Measurements from ENCODE around the gene PLA2G1B. TPM values are rescaled to one million over a fixed set of nuclear protein-coding genes. Genes with fewer than 3 reads are reported as not detected.

PLA2G1B gene
- total RNA-seq: 10 to 100 TPM in 1 of 2 donors, 1 to 10 TPM in 1; 4.7 to 76.9 TPM
- 1 to 10 TPM; 1.1 to 2.4 (median 1.7) TPM for polyA plus RNA-seq (ENCODE audit: insufficient read length in 6 of 6)
- long read RNA-seq, donor 1, partial matches to known transcripts: 0 of 3 reads
- long read RNA-seq, donor 1, other reads (novel, unspliced or antisense): 0 of 3 reads
- long read RNA-seq, donor 2, partial matches to known transcripts: 0 of 1 reads
- long read RNA-seq, donor 2, other reads (novel, unspliced or antisense): 0 of 1 reads
- long read RNA-seq, donor 3, partial matches to known transcripts: 0 of 1 reads
- long read RNA-seq, donor 3, other reads (novel, unspliced or antisense): 0 of 1 reads
- long read RNA-seq, donor 4, transcript PLA2G1B-201 (4 exons, 565 nt): major isoform, 97 of 112 reads
- long read RNA-seq, donor 4, transcript PLA2G1B-202 (3 exons, 423 nt): minor isoform, 8 of 112 reads
- long read RNA-seq, donor 4, partial matches to known transcripts: 0 of 112 reads
- long read RNA-seq, donor 4, other reads (novel, unspliced or antisense): 6 of 112 reads
- long read RNA-seq, donor 5, partial matches to known transcripts: 0 of 3 reads
- long read RNA-seq, donor 5, other reads (novel, unspliced or antisense): 0 of 3 reads
- long read RNA-seq, donor 6: 0 reads
- long read RNA-seq, donor 7: 0 reads
- long read RNA-seq, donor 8: 0 reads
- long read RNA-seq, donor 9: 0 reads
- long read RNA-seq, donor 10, transcript PLA2G1B-201 (4 exons, 565 nt): major isoform, 7 of 7 reads
- long read RNA-seq, donor 10, partial matches to known transcripts: 0 of 7 reads
- long read RNA-seq, donor 10, other reads (novel, unspliced or antisense): 0 of 7 reads
- long read RNA-seq, donor 11: 0 reads
- long read RNA-seq, donor 12, partial matches to known transcripts: 0 of 1 reads
- long read RNA-seq, donor 12, other reads (novel, unspliced or antisense): 0 of 1 reads

DNA sequence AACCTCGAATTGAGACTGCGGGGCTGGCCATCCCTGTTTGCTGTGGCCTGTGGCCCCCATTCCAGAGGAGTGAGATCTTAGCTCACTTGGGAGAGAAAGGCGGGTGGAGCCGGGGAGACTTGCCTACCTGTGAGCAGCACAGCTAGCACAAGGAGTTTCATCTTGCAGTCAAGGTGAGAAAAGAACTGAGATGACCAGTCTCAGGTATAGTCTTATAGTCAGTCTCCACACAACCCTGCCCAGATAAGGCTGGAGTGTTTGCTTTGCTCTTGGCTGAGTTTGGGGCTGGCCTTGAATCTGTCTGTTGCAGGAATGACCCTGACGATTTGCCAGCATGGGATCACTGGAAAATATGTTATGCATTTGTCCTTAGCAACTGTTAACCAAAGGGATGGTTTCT, at the start of gene PLA2G1B:
TSS of gene PLA2G1B (minus strand) at position 187 of the 400 bp plus-strand sequence. CDS start at position 161, 26 bp downstream.
- Histone ChIP-seq H3K9me3 (no peaks in the 10 kb centered on the region), H3K27me3 (no peaks in the 10 kb centered on the region), H3K36me3 (no peaks in the 10 kb centered on the region), H3K4me3 (no peak within 1 kb of the TSS), H3K4me1 (peaks cover 3 to 12% of the 10 kb centered on the region in 2 donors), H3K27ac (no peak within 1 kb of the TSS)
- TF ChIP-seq CTCF (IDR thresholded peaks at IDR 0.05): no peak
- intact Hi-C loops (cut with DNase I): no loop called here
- peak; percentile 80 for ATAC-seq
- peak in 1 of 4 donors; percentile 48 for DNase-seq

GRCh38 chr12:120376934-120377572, 49.5 kb upstream of the PLA2G1B start:
- H3K36me3 ChIP-seq: no peaks in the 10 kb centered on the region
- no peaks in the 10 kb centered on the region for H3K9me3 ChIP-seq
- intact Hi-C loops (cut with DNase I): no loop called here
- ATAC-seq (no peak), DNase-seq (no peak)
- peaks cover 9 to 79% of the 10 kb centered on the region in 2 donors for H3K27me3 ChIP-seq
- no peak overlapping the region for H3K27ac ChIP-seq
- H3K4me1 ChIP-seq: no peaks in the 10 kb centered on the region
- H3K4me3 ChIP-seq: no peak overlapping the region
- TF ChIP-seq CTCF (IDR thresholded peaks at IDR 0.05): no peak

GRCh38 chr12:120376416-120376815, 48.8 kb upstream of the PLA2G1B start:
- Histone ChIP-seq H3K4me3 (no peak overlapping the region), H3K9me3 (no peaks in the 10 kb centered on the region), H3K36me3 (no peaks in the 10 kb centered on the region), H3K27ac (no peak overlapping the region), H3K4me1 (no peaks in the 10 kb centered on the region), H3K27me3 (peaks cover 10 to 84% of the 10 kb centered on the region in 2 donors)
- no peak for TF ChIP-seq CTCF (IDR thresholded peaks at IDR 0.05)
- ATAC-seq: no peak
- intact Hi-C loops (cut with DNase I): no loop called here
- no peak for DNase-seq

DNA sequence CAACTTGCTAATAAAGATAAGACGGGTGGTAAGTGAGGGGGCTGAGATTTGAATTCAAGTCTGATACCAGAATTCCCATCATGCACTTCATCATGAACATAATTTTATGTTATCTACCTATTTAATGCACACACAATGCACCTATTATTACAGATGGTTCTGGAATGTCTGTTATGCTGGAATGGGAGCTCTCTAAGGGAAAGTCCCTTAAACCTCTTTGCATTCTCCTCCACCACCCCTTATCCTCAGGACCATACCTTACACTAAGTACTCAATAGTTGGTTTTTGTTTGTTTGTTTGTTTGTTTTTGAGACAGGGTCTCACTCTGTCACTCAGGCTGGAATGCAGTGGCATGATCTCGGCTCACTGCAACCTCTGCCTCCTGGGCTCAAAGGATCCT, 48.4 kb upstream of the PLA2G1B start:
- Histone ChIP-seq H3K27ac (no peak overlapping the region), H3K36me3 (no peaks in the 10 kb centered on the region), H3K4me1 (no peaks in the 10 kb centered on the region), H3K27me3 (peaks cover 14 to 84% of the 10 kb centered on the region in 2 donors), H3K9me3 (no peaks in the 10 kb centered on the region), H3K4me3 (no peak overlapping the region)
- ATAC-seq (no peak), DNase-seq (no peak)
- TF ChIP-seq CTCF (IDR thresholded peaks at IDR 0.05): no peak
- intact Hi-C loops (cut with DNase I): no loop called here

All from left lung (tissue), 14 donors.